DND-41 (cell line): Measurements from ENCODE around the gene MAPK12.

Source experiments
- ATAC-seq: fragments of 200-7000 bp; cut with Tn5 transposase; 3 replicates; pipeline ENCODE4 v1.9.1; 2021; ENCODE audit warnings: low read depth; ENCODE audit not compliant: insufficient read depth
- DNase-seq: peaks from one replicate; pipeline ENCODE4 v3.0.0-alpha.2; 2020
- H2AFZ ChIP-seq: 2 replicates; pipeline ENCODE4 v1.6.0; 2012; ENCODE audit warnings: low read depth, low read length
- H3K27ac ChIP-seq: 2 replicates; pipeline ENCODE4 v1.5.1; 2012; ENCODE audit warnings: low read length, inconsistent platforms
- H3K27me3 ChIP-seq: fragments of 200-600 bp; sonication (generic); 2 replicates; pipeline ENCODE4 v1.6.0; 2012; ENCODE audit warnings: low read length, mild to moderate bottlenecking, inconsistent platforms; ENCODE audit not compliant: insufficient read depth, poor library complexity
- H3K36me3 ChIP-seq: 2 replicates; pipeline ENCODE4 v1.5.1; 2012; ENCODE audit warnings: low read length, inconsistent platforms; ENCODE audit not compliant: insufficient read depth
- H3K4me1 ChIP-seq: 2 replicates; pipeline ENCODE4 v1.5.1; 2012; ENCODE audit warnings: mild to moderate bottlenecking, low read length; ENCODE audit not compliant: insufficient read depth
- H3K4me2 ChIP-seq: 2 replicates; pipeline ENCODE4 v1.6.0; 2012; ENCODE audit warnings: mild to moderate bottlenecking, moderate library complexity, low read length, inconsistent platforms; ENCODE audit not compliant: insufficient read depth
- H3K4me3 ChIP-seq, 2 experiments: fragments of 200-600 bp in 1 of 2; shearing (Covaris generic) in 1 of 2; 2 replicates each; pipeline ENCODE4 v1.5.1; 2012 to 2016; ENCODE audit warnings: inconsistent platforms in 2 of 2, low read length in 2 of 2, mild to moderate bottlenecking in 2 of 2, low read depth in 1 of 2, moderate library complexity in 1 of 2
- H3K79me2 ChIP-seq: 2 replicates; pipeline ENCODE4 v1.6.0; 2012; ENCODE audit warnings: low read length, inconsistent platforms; ENCODE audit not compliant: insufficient read depth
- H3K9ac ChIP-seq: 2 replicates; pipeline ENCODE4 v1.6.0; 2012; ENCODE audit warnings: low read depth, mild to moderate bottlenecking, inconsistent platforms, low read length, moderate library complexity
- H3K9me3 ChIP-seq: 2 replicates; pipeline ENCODE4 v1.5.1; 2012; ENCODE audit warnings: low read length, moderate library complexity, mild to moderate bottlenecking, inconsistent platforms; ENCODE audit not compliant: insufficient read depth, severe bottlenecking
- H4K20me1 ChIP-seq: 2 replicates; pipeline ENCODE4 v1.6.0; 2012; ENCODE audit warnings: low read length; ENCODE audit not compliant: insufficient read depth
- EZH2 ChIP-seq: IDR thresholded peaks from 3 replicates; pipeline ENCODE4 v1.6.1; 2012; ENCODE audit warnings: borderline replicate concordance, low read depth, mild to moderate bottlenecking, moderate library complexity, low read length, inconsistent platforms; ENCODE audit not compliant: severe bottlenecking
- TF ChIP-seq, protein P1 (sequence below): IDR thresholded peaks from 2 replicates; pipeline ENCODE4 v1.5.1; 2012; ENCODE audit warnings: borderline replicate concordance, low read length, moderate library complexity, mild to moderate bottlenecking; ENCODE audit not compliant: poor library complexity, severe bottlenecking; ENCODE audit errors: extremely low read depth

MAPK12 gene

DNA sequence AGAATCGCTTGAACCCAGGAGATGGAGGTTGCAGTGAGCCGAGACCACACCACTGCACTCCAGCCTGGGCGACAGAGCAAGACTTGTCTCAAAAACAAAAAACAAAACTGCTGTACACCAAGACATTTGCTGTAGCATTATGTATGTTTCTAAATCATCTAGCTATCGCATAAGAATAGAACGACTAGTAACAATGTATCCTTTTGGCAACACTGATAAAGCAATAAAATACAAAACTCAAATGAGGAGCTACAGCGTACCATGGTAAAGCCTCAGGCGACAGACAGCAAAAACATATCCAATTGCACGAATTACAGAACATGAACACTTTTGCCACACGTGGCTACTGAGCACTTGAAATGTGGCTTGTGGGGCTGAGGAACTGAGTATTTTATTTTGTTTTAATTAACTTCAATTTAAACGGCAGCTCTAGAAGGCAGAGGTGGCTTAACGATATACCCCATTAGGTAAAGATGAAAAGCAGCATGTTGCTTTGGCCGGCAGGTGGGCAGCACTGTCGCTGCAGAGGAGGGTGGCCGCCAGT lies 19.0 kb downstream of the MAPK12 start:
- no peak for DNase-seq
- H3K27ac ChIP-seq = no peak overlapping the region; the same call in 1 of the 2 replicates
- peaks cover 57% of the 10 kb centered on the region for H4K20me1 ChIP-seq
- H3K4me3 ChIP-seq = peak overlapping the region; percentile 6 to 99; a peak in 3 of 4 replicates
- no peak for TF ChIP-seq EZH2
- TF ChIP-seq, protein P1, sequence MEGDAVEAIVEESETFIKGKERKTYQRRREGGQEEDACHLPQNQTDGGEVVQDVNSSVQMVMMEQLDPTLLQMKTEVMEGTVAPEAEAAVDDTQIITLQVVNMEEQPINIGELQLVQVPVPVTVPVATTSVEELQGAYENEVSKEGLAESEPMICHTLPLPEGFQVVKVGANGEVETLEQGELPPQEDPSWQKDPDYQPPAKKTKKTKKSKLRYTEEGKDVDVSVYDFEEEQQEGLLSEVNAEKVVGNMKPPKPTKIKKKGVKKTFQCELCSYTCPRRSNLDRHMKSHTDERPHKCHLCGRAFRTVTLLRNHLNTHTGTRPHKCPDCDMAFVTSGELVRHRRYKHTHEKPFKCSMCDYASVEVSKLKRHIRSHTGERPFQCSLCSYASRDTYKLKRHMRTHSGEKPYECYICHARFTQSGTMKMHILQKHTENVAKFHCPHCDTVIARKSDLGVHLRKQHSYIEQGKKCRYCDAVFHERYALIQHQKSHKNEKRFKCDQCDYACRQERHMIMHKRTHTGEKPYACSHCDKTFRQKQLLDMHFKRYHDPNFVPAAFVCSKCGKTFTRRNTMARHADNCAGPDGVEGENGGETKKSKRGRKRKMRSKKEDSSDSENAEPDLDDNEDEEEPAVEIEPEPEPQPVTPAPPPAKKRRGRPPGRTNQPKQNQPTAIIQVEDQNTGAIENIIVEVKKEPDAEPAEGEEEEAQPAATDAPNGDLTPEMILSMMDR = no peak
- H3K4me2 ChIP-seq = peak overlapping the region; percentile 98
- no peaks in the 10 kb centered on the region for H3K9me3 ChIP-seq
- no peak for ATAC-seq
- H2AFZ ChIP-seq = no peak overlapping the region
- peaks cover 37% of the 10 kb centered on the region for H3K36me3 ChIP-seq
- H3K9ac ChIP-seq = peak overlapping the region; percentile 87
- H3K79me2 ChIP-seq = peaks cover 87% of the 10 kb centered on the region
- peaks cover 55% of the 10 kb centered on the region for H3K4me1 ChIP-seq
- H3K27me3 ChIP-seq = no peaks in the 10 kb centered on the region

DNA sequence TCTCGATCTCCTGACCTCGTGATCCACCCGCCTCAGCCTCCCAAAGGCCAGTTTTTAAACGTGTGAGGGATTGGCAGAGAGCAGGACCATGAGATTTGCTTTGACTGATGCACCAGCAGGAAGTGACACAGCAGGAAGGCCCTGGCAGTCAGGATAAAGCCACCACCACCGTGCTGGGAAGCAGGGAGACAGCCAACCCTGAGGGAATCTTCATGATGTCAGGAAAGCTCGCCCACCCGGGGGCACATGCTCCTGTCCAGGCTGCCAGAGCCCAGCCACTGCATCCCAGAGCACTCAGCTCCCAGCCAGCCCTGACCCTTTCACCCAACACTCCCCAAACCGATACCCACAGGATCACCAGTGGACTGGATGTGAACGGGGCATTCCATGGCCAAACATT lies 22.7 kb downstream of the MAPK12 start:
- H3K36me3 ChIP-seq = peaks cover 43% of the 10 kb centered on the region

DNA sequence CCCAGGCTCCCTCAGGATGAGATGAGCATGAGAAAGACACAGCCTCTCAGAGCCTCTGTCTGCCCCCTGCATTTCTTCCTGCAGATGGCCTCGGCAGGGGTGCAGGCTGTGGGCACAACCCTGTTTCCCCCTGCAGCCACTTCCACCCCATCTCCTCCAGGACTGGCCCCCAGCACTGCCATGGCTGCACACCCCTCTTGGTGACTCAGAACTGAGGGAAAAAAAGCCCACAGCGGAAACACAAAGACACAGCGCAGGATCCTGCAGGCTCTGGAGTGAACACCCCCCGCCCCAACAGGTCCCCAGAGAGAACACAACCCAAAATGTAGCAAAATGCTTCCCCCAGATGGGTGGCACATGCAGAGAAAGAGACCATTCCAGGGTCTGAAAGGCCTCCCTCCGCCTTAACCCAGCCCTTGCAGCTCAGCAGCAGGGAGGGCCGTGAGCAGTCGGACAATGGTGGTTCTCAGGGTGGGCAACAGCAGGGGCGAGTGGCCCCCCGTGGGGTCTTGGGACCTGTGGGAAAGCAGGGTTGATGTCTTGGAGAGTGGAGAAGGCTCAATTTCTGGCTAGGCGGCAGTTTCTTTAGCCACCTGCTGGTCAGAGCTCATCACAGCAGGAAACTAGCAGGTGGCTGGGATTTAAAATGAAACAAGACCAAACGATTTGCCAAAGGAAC lies 24.6 kb downstream of the MAPK12 start:
- Histone ChIP-seq H3K27ac (no peak overlapping the region), H4K20me1 (peaks cover 53% of the 10 kb centered on the region), H3K9me3 (no peaks in the 10 kb centered on the region), H3K9ac (no peak overlapping the region), H3K36me3 (peaks cover 49% of the 10 kb centered on the region), H3K4me2 (no peak overlapping the region), H3K4me1 (peaks cover 15% of the 10 kb centered on the region), H3K27me3 (no peaks in the 10 kb centered on the region), H2AFZ (no peak overlapping the region), H3K4me3 (no peak overlapping the region), H3K79me2 (peaks cover 73% of the 10 kb centered on the region)
- no peak for DNase-seq
- TF ChIP-seq, protein P1 = peak; percentile 52
- TF ChIP-seq EZH2 = no peak
- no peak for ATAC-seq

More for the DNA sequence above, 22.7 kb downstream of the MAPK12 start:
- peaks cover 58% of the 10 kb centered on the region for H4K20me1 ChIP-seq
- no peak overlapping the region for H3K9ac ChIP-seq
- TF ChIP-seq EZH2 = no peak
- TF ChIP-seq, protein P1 = no peak
- H3K9me3 ChIP-seq = no peaks in the 10 kb centered on the region
- H3K4me1 ChIP-seq = peaks cover 34% of the 10 kb centered on the region
- H3K27ac ChIP-seq = no peak overlapping the region
- no peak overlapping the region for H3K4me3 ChIP-seq
- no peak overlapping the region for H2AFZ ChIP-seq
- no peak for DNase-seq
- peaks cover 91% of the 10 kb centered on the region for H3K79me2 ChIP-seq
- no peak overlapping the region for H3K4me2 ChIP-seq
- H3K27me3 ChIP-seq = no peaks in the 10 kb centered on the region
- ATAC-seq = no peak
